ENCODE results near the gene NEK3. TPM values are rescaled to one million over a fixed set of nuclear protein-coding genes. Genes with fewer than 3 reads are reported as not detected.

Gene NEK3
- total and polyA plus RNA-seq, 2 of the 4 experiments (the other 2 are of a cell fraction): 3.6 to 9.2 TPM

GRCh38 chr13:52177276-52177675, 17.9 kb upstream of the NEK3 start:
- Histone ChIP-seq H3K9me1 (ENCODE audit: insufficient read depth, low read length) (no peaks in the 10 kb centered on the region), H3K27me3 (ENCODE audit: control insufficient read depth, insufficient read depth, low read length) (no peaks in the 10 kb centered on the region), H4K91ac (ENCODE audit: insufficient read depth, low read depth, low read length) (no peak overlapping the region), H3K9ac (ENCODE audit: low read depth, low read length) (no peak overlapping the region), H2BK5ac (ENCODE audit: low read depth, low read length, poor library complexity, severe bottlenecking) (no peak overlapping the region), H2BK20ac (ENCODE audit: low read depth, low read length) (no peak overlapping the region), H4K8ac (ENCODE audit: low read depth in 2 of 2, low read length in 2 of 2) (no peak overlapping the region), H3K14ac (replicated peaks; ENCODE audit: low read depth, low read length) (no peak overlapping the region), H3K4me1 (ENCODE audit: control insufficient read depth, insufficient read depth, low read length) (no peaks in the 10 kb centered on the region), H3K4ac (ENCODE audit: low read depth, low read length) (no peak overlapping the region), H2AFZ (replicated peaks; ENCODE audit: low read length, poor library complexity) (no peak overlapping the region), H3K27ac (ENCODE audit: insufficient read depth, low read length) (no peak overlapping the region), H3K79me1 (ENCODE audit: low read depth in 1 of 2, low read length in 2 of 2) (no peaks in the 10 kb centered on the region), H4K5ac (ENCODE audit: low read depth, low read length) (no peak overlapping the region), H3K9me3 (ENCODE audit: control insufficient read depth, insufficient read depth, low read length) (no peaks in the 10 kb centered on the region), H3K4me3 (ENCODE audit: insufficient read depth, low read depth, low read length) (no peak overlapping the region), H3K4me2 (ENCODE audit: low read depth, low read length) (no peak overlapping the region), H3K23ac (ENCODE audit: low read depth, low read length) (no peak overlapping the region), H2BK15ac (ENCODE audit: low read depth, low read length) (no peak overlapping the region), H2AK9ac (replicated peaks; ENCODE audit: low read depth, low read length, poor library complexity) (no peak overlapping the region), H3K36me3 (ENCODE audit: control insufficient read depth, insufficient read depth, low read length) (peaks cover 17% of the 10 kb centered on the region), H2BK120ac (ENCODE audit: low read depth, low read length) (no peak overlapping the region), H4K20me1 (ENCODE audit: insufficient read depth, low read length) (no peaks in the 10 kb centered on the region), H3K56ac (ENCODE audit: extremely low read depth, insufficient read depth, low read length) (no peak overlapping the region), H2AK5ac (ENCODE audit: low read depth, low read length) (no peak overlapping the region), H3K18ac (ENCODE audit: low read depth, low read length) (no peak overlapping the region)
- no CpG with 5 or more reads among the region's 2 CpGs for WGBS, 2 experiments (ENCODE audit: extremely low coverage in 2 of 2, insufficient read length in 1 of 2)
- in situ Hi-C loops (cut with MboI; ENCODE audit: low sequenced_read_pairs) (loop anchor here (25.0 kb wide), 1 partner anchor 460 kb away; the partner anchor contains the start of gene HNRNPA1L2), dilution Hi-C loops (cut with HindIII; ENCODE audit: low sequenced_read_pairs, unreplicated experiment) (no loop called here), intact Hi-C loops (cut with micrococcal nuclease) (no loop called here)
- ATAC-seq (ENCODE audit: low read depth) (no peak), DNase-seq (no peak)
- POLR2A ChIA-PET (ENCODE audit: unreplicated experiment): no interaction called here
- CTCF ChIA-PET: no interaction called here
- TF ChIP-seq CTCF (conservative IDR thresholded peaks at IDR 0.05; ENCODE audit: low read depth, low read length) (no peak), USF2 (IDR thresholded peaks at IDR 0.05; ENCODE audit: low read depth, low read length) (no peak), POLR2A (IDR thresholded peaks at IDR 0.05; ENCODE audit: low read depth, low read length) (no peak), BHLHE40 (IDR thresholded peaks at IDR 0.05; ENCODE audit: low read depth, low read length) (no peak), ELK1 (IDR thresholded peaks at IDR 0.05; ENCODE audit: borderline replicate concordance, low read depth, low read length) (no peak), RCOR1 (IDR thresholded peaks at IDR 0.05; ENCODE audit: insufficient replicate concordance, low read length) (no peak), CHD1 (IDR thresholded peaks at IDR 0.05; ENCODE audit: low read depth, low read length) (no peak), NFE2L2 (IDR thresholded peaks at IDR 0.05; ENCODE audit: low read depth, low read length) (no peak), MAFK (IDR thresholded peaks at IDR 0.05; ENCODE audit: low read depth, low read length) (no peak), FOS (IDR thresholded peaks at IDR 0.05; ENCODE audit: low read depth, low read length) (no peak), SMC3 (IDR thresholded peaks at IDR 0.05; ENCODE audit: low read depth, low read length) (no peak), RFX5 (IDR thresholded peaks at IDR 0.05; ENCODE audit: low read depth, low read length) (no peak), MXI1 (IDR thresholded peaks at IDR 0.05; ENCODE audit: borderline replicate concordance, low read depth, low read length) (no peak), CEBPB (IDR thresholded peaks at IDR 0.05; ENCODE audit: low read depth, low read length) (no peak)
- BruUV-seq (replicated peaks): no TSS peak
